Stimulated activated CD4-positive, alpha-beta T cell treated with anti-CD3 and anti-CD28 coated beads, TNF-alpha, amount 100 ng/mL, for 24 hours (primary cell): Measurements from ENCODE around the gene CCDC102A.
"Not testable (repeated sequence)": the region's sequence is repeated elsewhere in the genome, so short reads cannot be mapped to it uniquely, and the experiment has no call there.

Experiments
- DNase-seq, 3 experiments: peaks; one replicate each; pipeline ENCODE4 v3.0.0-alpha.2; 2020; ENCODE audit warnings: low read depth in 3 of 3

CCDC102A gene

DNA sequence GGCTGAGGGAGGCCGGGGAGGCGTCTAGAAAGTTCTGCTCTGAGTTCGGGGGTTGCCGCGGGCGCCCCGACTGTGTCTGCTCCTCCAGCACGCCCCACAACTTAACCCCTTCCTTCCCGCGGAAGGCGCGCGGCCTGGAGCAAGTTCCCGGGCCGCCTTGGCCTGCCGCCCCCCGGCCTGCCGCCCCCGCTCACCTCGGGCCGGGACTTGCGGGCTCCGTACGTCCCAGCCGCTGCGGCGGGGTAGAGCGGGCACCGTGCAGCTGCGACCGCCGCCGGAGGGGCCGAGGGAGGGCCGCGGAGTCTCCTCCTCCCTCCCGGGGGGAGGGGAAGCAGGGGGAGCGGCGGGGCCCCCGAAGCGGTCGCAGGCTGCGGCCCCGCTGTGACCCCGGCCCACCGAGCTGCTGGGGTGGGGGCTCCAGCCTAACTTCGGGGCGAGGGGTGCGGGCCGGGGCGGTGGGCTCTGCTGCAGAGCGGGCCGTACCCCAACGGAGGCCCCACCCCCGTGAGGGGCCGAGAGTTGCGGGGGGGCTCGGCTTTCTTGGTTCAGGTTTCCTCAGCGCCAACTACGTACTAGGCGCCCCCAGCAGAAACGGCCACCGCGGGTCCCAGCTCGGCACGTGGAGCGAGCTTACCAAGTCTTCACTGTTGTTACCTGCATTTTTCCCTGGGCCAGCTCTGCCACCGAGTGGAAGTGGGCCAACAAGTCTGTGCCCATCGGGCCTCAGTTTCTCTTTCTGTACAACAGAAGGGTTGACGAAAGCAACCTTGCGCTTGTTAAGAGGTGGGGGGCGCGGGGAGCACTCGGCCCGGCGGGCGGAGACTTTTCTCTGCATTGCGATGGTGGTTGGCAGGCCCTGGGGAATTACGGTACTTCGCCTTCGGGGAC is at the start of gene CCDC102A:
Gene CCDC102A (minus strand): TSS at position 266 of the 888 bp plus-strand sequence. CDS start 7,394 bp downstream, outside the sequence.
- DNase-seq, result peak in 1 of 3 experiments; percentile 40

GRCh38 chr16:57585051-57585687 is 48.8 kb upstream of the CCDC102A start:
- no peak for DNase-seq

DNA sequence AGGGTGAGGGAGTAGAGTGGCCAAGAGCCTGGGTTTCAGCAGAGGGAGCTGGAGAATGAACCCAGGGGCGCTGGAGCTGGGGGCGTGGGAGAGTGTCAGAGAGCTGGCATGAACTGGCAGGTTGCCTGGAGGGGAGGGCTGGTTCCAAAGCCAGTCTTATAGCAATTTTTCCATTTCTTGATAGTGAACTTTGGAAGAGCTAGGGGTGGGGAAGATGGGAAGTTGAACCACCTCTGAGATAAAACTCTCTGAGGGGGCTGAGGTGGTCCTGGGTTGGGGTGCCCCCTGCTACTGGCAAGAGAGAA is 42.9 kb upstream of the CCDC102A start:
- DNase-seq, result no peak

GRCh38 chr16:57578521-57579360 is 42.4 kb upstream of the CCDC102A start:
- DNase-seq, result no peak

GRCh38 chr16:57577691-57578224 is 41.4 kb upstream of the CCDC102A start:
- DNase-seq, result no peak

- DNase-seq, result no peak
Observed at GRCh38 chr16:57577214-57577613, 40.8 kb upstream of the CCDC102A start.

- peak; percentile 65 to 84 (median 77) for DNase-seq
Observed at GRCh38 chr16:57576429-57576870, 40.1 kb upstream of the CCDC102A start.

- no peak for DNase-seq
Observed at GRCh38 chr16:57575468-57576277, 39.3 kb upstream of the CCDC102A start.

GRCh38 chr16:57574646-57575467 is 38.5 kb upstream of the CCDC102A start:
- DNase-seq, result no peak

- no peak for DNase-seq
Observed at GRCh38 chr16:57574086-57574485, 37.7 kb upstream of the CCDC102A start.

- DNase-seq, result no peak
Observed at GRCh38 chr16:57572978-57573728, 36.8 kb upstream of the CCDC102A start.

GRCh38 chr16:57571098-57571497 is 34.7 kb upstream of the CCDC102A start:
- DNase-seq, result no peak

GRCh38 chr16:57570301-57571070 is 34.1 kb upstream of the CCDC102A start:
- no peak for DNase-seq

GRCh38 chr16:57569306-57569946 is 33.1 kb upstream of the CCDC102A start:
- DNase-seq, result no peak

- DNase-seq, result not testable (repeated sequence)
Observed at GRCh38 chr16:57568772-57569171, 32.4 kb upstream of the CCDC102A start.

GRCh38 chr16:57568173-57568678 is 31.9 kb upstream of the CCDC102A start:
- no peak for DNase-seq

DNA sequence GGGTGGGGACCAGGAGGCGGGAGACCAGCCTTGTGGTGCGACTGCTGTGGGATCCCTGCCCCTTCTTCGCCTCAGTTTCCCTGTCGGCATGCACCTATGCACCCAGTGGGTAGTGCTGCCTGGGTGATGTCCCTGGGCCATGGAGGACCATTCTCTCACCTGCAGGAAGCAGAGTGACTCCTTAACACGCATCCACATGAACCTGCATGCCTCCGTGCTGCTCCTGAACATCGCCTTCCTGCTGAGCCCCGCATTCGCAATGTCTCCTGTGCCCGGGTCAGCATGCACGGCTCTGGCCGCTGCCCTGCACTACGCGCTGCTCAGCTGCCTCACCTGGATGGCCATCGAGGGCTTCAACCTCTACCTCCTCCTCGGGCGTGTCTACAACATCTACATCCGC is 31.3 kb upstream of the CCDC102A start:
- no peak for DNase-seq

DNA sequence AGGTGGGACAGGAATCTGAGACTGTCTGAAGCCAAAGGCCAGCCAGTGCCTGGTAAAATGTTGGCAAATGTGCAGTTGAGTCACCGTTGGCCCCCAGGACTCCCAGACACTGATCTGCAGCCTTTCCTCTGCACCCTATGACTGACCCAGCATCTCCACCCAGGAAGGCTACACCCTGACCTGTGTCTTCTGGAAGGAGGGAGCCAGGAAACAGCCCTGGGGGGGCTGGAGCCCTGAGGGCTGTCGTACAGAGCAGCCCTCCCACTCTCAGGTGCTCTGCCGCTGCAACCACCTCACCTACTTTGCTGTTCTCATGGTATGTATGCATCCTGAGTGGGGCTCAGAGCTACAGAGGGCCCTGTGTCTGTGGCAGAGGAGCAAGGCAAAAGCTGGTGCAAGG is 30.1 kb upstream of the CCDC102A start:
- no peak for DNase-seq
